ENCODE measurements around the gene PFN4.

PFN4 gene

DNA sequence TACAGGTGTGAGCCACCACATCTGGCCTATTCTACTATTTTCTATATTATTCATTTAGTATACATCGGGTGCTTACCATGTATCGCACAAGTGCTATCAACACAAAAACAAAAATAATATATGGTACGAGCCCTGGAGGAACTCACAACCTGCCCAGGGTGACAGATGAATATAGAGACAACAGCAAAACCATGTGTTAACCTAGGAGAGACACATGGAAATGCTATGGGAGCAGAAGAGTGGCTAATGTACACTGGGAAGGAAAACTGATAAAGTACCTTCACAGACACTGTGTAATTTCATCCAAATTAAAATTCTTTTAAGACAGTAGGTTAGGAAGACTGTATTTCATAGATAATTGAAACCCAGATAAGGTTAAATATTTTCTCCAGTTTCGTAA lies 50.9 kb downstream of the PFN4 start:
- Histone ChIP-seq H3K36me3 (replicated peaks; ENCODE audit: insufficient read depth, low read length) (no peaks in the 10 kb centered on the region), H3F3A (ENCODE audit: insufficient read depth, low read length) (peaks cover 10% of the 10 kb centered on the region), H3K4me2 (ENCODE audit: low read depth, low read length) (no peak overlapping the region), H3K79me2 (ENCODE audit: low read length) (peaks cover 49% of the 10 kb centered on the region), H3K4me1 (ENCODE audit: low read length) (peaks cover 6% of the 10 kb centered on the region; the same call in 1 of the 2 replicates), H3K9me2 (replicated peaks; ENCODE audit: insufficient read depth, low read length) (no peaks in the 10 kb centered on the region), H4K20me1 (ENCODE audit: insufficient read depth, low read length) (no peaks in the 10 kb centered on the region), H3K27me3 (replicated peaks; ENCODE audit: insufficient read depth, low read length) (no peaks in the 10 kb centered on the region), H3K9ac (ENCODE audit: low read length) (no peak overlapping the region), H3K27ac (ENCODE audit: low read length) (no peak overlapping the region), H3K9me3 (replicated peaks; ENCODE audit: insufficient read depth, low read length) (no peaks in the 10 kb centered on the region), H3K4me3 (ENCODE audit: low read length) (no peak overlapping the region), H2AFZ (ENCODE audit: low read length) (no peak overlapping the region)
- TF ChIP-seq EZH2 (optimal IDR thresholded peaks at IDR 0.05; ENCODE audit: low read depth, low read length) (no peak), EZH2phosphoT487 (IDR thresholded peaks at IDR 0.05; ENCODE audit: low read length) (no peak)
- TF ChIP-seq, protein P1, sequence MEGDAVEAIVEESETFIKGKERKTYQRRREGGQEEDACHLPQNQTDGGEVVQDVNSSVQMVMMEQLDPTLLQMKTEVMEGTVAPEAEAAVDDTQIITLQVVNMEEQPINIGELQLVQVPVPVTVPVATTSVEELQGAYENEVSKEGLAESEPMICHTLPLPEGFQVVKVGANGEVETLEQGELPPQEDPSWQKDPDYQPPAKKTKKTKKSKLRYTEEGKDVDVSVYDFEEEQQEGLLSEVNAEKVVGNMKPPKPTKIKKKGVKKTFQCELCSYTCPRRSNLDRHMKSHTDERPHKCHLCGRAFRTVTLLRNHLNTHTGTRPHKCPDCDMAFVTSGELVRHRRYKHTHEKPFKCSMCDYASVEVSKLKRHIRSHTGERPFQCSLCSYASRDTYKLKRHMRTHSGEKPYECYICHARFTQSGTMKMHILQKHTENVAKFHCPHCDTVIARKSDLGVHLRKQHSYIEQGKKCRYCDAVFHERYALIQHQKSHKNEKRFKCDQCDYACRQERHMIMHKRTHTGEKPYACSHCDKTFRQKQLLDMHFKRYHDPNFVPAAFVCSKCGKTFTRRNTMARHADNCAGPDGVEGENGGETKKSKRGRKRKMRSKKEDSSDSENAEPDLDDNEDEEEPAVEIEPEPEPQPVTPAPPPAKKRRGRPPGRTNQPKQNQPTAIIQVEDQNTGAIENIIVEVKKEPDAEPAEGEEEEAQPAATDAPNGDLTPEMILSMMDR (IDR thresholded peaks at IDR 0.05; ENCODE audit: low read length): no peak
- DNase-seq: no peak

- Histone ChIP-seq H2AFZ (ENCODE audit: low read length) (no peak overlapping the region), H3F3A (ENCODE audit: insufficient read depth, low read length) (no peaks in the 10 kb centered on the region), H3K9me3 (replicated peaks; ENCODE audit: insufficient read depth, low read length) (no peaks in the 10 kb centered on the region), H3K27ac (ENCODE audit: low read length) (no peak overlapping the region), H3K9ac (ENCODE audit: low read length) (no peak overlapping the region), H3K36me3 (replicated peaks; ENCODE audit: insufficient read depth, low read length) (0 out of 2 replicates have a peak, but pooled peaks cover 2% of the 10 kb centered on the region), H3K27me3 (replicated peaks; ENCODE audit: insufficient read depth, low read length) (no peaks in the 10 kb centered on the region), H3K9me2 (replicated peaks; ENCODE audit: insufficient read depth, low read length) (no peaks in the 10 kb centered on the region), H4K20me1 (ENCODE audit: insufficient read depth, low read length) (no peaks in the 10 kb centered on the region), H3K4me2 (ENCODE audit: low read depth, low read length) (no peak overlapping the region), H3K79me2 (ENCODE audit: low read length) (no peaks in the 10 kb centered on the region), H3K4me1 (ENCODE audit: low read length) (no peaks in the 10 kb centered on the region), H3K4me3 (ENCODE audit: low read length) (no peak overlapping the region)
- no peak for DNase-seq
- TF ChIP-seq, protein P1 (IDR thresholded peaks at IDR 0.05; ENCODE audit: low read length): no peak
- TF ChIP-seq EZH2 (optimal IDR thresholded peaks at IDR 0.05; ENCODE audit: low read depth, low read length) (no peak), EZH2phosphoT487 (IDR thresholded peaks at IDR 0.05; ENCODE audit: low read length) (no peak)
These were observed 57.8 kb downstream of the PFN4 start for GRCh38 chr2:24065341-24065740.

All from MM.1S (cell line).